ENCODE results near the gene TCEAL7.
A peak's percentile ranks its signal among the peaks of the same experiment; 100 is the strongest.

TCEAL7 gene

DNA sequence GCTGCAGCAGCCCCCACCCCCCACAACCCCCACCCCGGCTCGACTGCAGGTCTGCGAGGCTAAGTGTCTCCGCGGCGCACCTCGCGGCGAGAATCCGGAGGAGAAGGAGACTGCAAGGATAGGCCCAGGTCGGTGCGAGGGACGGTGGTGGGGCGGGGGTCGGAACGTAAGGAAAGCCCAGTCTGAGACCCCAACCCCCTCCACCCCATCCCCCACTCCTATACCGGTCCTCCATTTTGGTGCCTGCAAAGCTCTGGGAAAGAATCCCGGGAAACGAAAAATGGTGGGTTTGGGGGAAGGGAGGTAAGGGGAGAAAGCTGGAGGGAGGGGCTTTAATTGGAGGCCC is 46.9 kb downstream of the TCEAL7 start:
- H3K9me3 ChIP-seq: no peaks in the 10 kb centered on the region
- H3K27me3 ChIP-seq (ENCODE audit: low read depth): no peaks in the 10 kb centered on the region
- H3K4me3 ChIP-seq: peak overlapping the region; percentile 80
- peaks cover 30% of the 10 kb centered on the region for H3K4me1 ChIP-seq
- in situ Hi-C loops (cut with MboI; ENCODE audit: low sequenced_read_pairs): no loop called here
- peak; percentile 44 to 61 for DNase-seq (ENCODE audit: low spot score in 2 of 2)
- peaks cover 23% of the 10 kb centered on the region for H3K36me3 ChIP-seq (replicated peaks)

DNA sequence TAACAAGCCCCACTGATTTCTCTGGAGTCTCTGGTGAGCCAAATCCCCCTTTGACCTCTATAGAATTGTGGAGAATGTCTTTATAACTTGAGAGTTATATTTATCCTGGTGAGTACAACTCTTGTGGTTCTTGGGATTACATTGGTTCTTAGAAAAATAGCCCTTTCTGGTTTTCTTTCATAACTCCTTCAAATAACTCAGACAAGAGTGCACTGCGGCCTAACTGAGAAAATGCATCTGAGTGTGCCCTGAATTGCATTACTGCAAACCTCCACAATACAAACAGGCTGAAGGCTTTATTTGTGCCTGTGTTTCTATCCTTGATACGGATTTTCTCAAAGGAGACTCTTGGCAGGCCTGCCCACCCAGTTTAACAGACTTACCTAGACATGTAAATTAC is 49.0 kb downstream of the TCEAL7 start:
- H3K4me1 ChIP-seq: peaks cover 11% of the 10 kb centered on the region
- no peaks in the 10 kb centered on the region for H3K9me3 ChIP-seq
- peaks cover 23% of the 10 kb centered on the region for H3K36me3 ChIP-seq (replicated peaks)
- H3K4me3 ChIP-seq: no peak overlapping the region
- H3K27me3 ChIP-seq (ENCODE audit: low read depth): no peaks in the 10 kb centered on the region
- DNase-seq (ENCODE audit: low spot score in 2 of 2): no peak
- in situ Hi-C loops (cut with MboI; ENCODE audit: low sequenced_read_pairs): no loop called here

Data from HAP-1 (cell line).